HCT116 (cell line): Measurements from ENCODE around the gene PCGF2. TPM values are rescaled to one million over a fixed set of nuclear protein-coding genes. Genes with fewer than 3 reads are reported as not detected.
A peak's percentile ranks its signal among the peaks of the same experiment; 100 is the strongest.

Source experiments
- ATAC-seq: fragments of 200-7000 bp; cut with Tn5 transposase; 2 replicates; pipeline ENCODE4 v1.9.1; 2020; ENCODE audit warnings: mild to moderate bottlenecking, moderate library complexity
- BruUV-seq: library from RNA; stranded (reverse); fragments of 400-500 nt; replicated peaks from 2 replicates; lab custom pipeline; 2021; lab: Mats Ljungman, UMichigan
- CTCF ChIA-PET: fragments of 300-600 bp; sonication (Branson Sonifier 250); formaldehyde crosslinking; loops from one replicate; lab custom pipeline; 2021; ENCODE audit warnings: antibody characterized with exemption; lab: Charles Lee
- POLR2A ChIA-PET: fragments of 300-600, 350-600 bp; sonication (Branson Sonifier 250); formaldehyde crosslinking; loops from one replicate; lab custom pipeline; 2021; ENCODE audit warnings: antibody characterized with exemption; lab: Charles Lee
- RAD21 ChIA-PET, 2 experiments: fragments of 300-600 bp; sonication (Branson Sonifier 250); formaldehyde crosslinking; loops; one replicate each; lab custom pipeline; 2023; ENCODE audit warnings: low total read pairs in 2 of 2; ENCODE audit not compliant: uncharacterized antibody in 2 of 2, unreplicated experiment in 2 of 2, low non-redundant PET in 1 of 2; lab: Charles Lee
- DNase-seq: peaks from one replicate; pipeline ENCODE4 v3.0.0-alpha.2; 2010; ENCODE audit warnings: low read depth, low spot score
- H2AFZ ChIP-seq: fragments of 200-600 bp; shearing (Covaris generic), sonication (generic); 2 replicates; pipeline ENCODE4 v1.6.1; 2017; ENCODE audit warnings: low read depth, mixed run types, mixed read lengths, antibody characterized with exemption, low read length; ENCODE audit not compliant: poor library complexity, severe bottlenecking
- H3K27ac ChIP-seq: 2 replicates; pipeline ENCODE4 v1.5.1; 2012; ENCODE audit warnings: low read depth, low read length
- H3K27me3 ChIP-seq: fragments of 200-600 bp; sonication (generic); 2 replicates; pipeline ENCODE4 v1.6.1; 2016; ENCODE audit warnings: mixed run types, low read length, mixed read lengths; ENCODE audit not compliant: insufficient read depth
- H3K36me3 ChIP-seq, 2 experiments: fragments of 200-500 bp in 1 of 2; fragments of 200-600 bp in 1 of 2; sonication (Bioruptor generic) in 1 of 2; sonication (generic) in 1 of 2; 2 replicates each; pipeline versions ENCODE4 v1.5.1 to v1.6.1; 2014 to 2016; ENCODE audit warnings: low read length in 2 of 2, inconsistent platforms in 1 of 2, mixed read lengths in 1 of 2, mixed run types in 1 of 2; ENCODE audit not compliant: insufficient read depth in 2 of 2, control insufficient read depth in 1 of 2
- H3K4me1 ChIP-seq, 2 experiments: fragments of 200-600 bp in 1 of 2; sonication (generic) in 1 of 2; 2 replicates each; pipeline versions ENCODE4 v1.5.1 to v1.6.1; 2012 to 2017; ENCODE audit warnings: low read length in 2 of 2, inconsistent platforms in 1 of 2, mild to moderate bottlenecking in 1 of 2, mixed read lengths in 1 of 2, mixed run types in 1 of 2, moderate library complexity in 1 of 2; ENCODE audit not compliant: insufficient read depth in 2 of 2, control insufficient read depth in 1 of 2
- H3K4me2 ChIP-seq: fragments of 200-600 bp; sonication (generic); 2 replicates; pipeline ENCODE4 v1.6.1; 2017; ENCODE audit warnings: mixed run types, low read length, mixed read lengths
- H3K4me3 ChIP-seq, 2 experiments: fragments of 200-600 bp in 1 of 2; sonication (generic) in 1 of 2; replicated peaks in 1 of 2; 2 replicates each; pipeline ENCODE4 v1.5.1; 2011 to 2016; ENCODE audit warnings: low read length in 2 of 2, control low read depth in 1 of 2, low read depth in 1 of 2, mild to moderate bottlenecking in 1 of 2, mixed read lengths in 1 of 2, mixed run types in 1 of 2
- H3K79me2 ChIP-seq: fragments of 200-600 bp; sonication (generic); 2 replicates; pipeline ENCODE4 v1.6.1; 2017; ENCODE audit warnings: mild to moderate bottlenecking, mixed run types, low read length, moderate library complexity, mixed read lengths; ENCODE audit not compliant: insufficient read depth
- H3K9ac ChIP-seq: fragments of 200-600 bp; sonication (generic); 2 replicates; pipeline ENCODE4 v1.6.1; 2016; ENCODE audit warnings: low read length, mixed read lengths
- H3K9me2 ChIP-seq: fragments of 200-600 bp; sonication (generic), shearing (Covaris generic); 2 replicates; pipeline ENCODE4 v1.6.1; 2017; ENCODE audit warnings: mixed run types, mild to moderate bottlenecking, moderate library complexity; ENCODE audit not compliant: insufficient read depth
- H3K9me3 ChIP-seq, 2 experiments: fragments of 200-500 bp in 1 of 2; fragments of 200-600 bp in 1 of 2; sonication (Bioruptor generic) in 1 of 2; sonication (generic) in 1 of 2; 2 replicates each; pipeline ENCODE4 v1.6.1; 2014 to 2017; ENCODE audit warnings: low read length in 2 of 2, mixed read lengths in 2 of 2, inconsistent platforms in 1 of 2, low read depth in 1 of 2, mild to moderate bottlenecking in 1 of 2, mixed run types in 1 of 2, moderate library complexity in 1 of 2; ENCODE audit not compliant: control insufficient read depth in 1 of 2, insufficient read depth in 1 of 2
- H4K20me1 ChIP-seq: fragments of 200-600 bp; sonication (generic), shearing (Covaris generic); 2 replicates; pipeline ENCODE4 v1.6.1; 2017; ENCODE audit warnings: mixed run types, mild to moderate bottlenecking, moderate library complexity; ENCODE audit not compliant: insufficient read depth
- ATF3 ChIP-seq: IDR thresholded peaks from 2 replicates; pipeline ENCODE4 v1.6.1; 2012
- CTCF ChIP-seq, 3 experiments: fragments of 200-600 bp in 1 of 3; sonication (generic) in 1 of 3; IDR thresholded peaks in 2 of 3; conservative IDR thresholded peaks in 1 of 3; 2 replicates each; pipeline ENCODE4 v1.5.1; 2012 to 2017; ENCODE audit warnings: low read depth in 2 of 3, low read length in 2 of 3, antibody characterized with exemption in 1 of 3, borderline replicate concordance in 1 of 3, control low read depth in 1 of 3, mild to moderate bottlenecking in 1 of 3, mixed read lengths in 1 of 3, mixed run types in 1 of 3, moderate library complexity in 1 of 3; ENCODE audit not compliant: insufficient read depth in 1 of 3
- EGR1 ChIP-seq: IDR thresholded peaks from 2 replicates; pipeline ENCODE4 v1.6.1; 2012; ENCODE audit warnings: low read depth
- EZH2phosphoT487 ChIP-seq: fragments of 200-600 bp; IDR thresholded peaks from 2 replicates; pipeline ENCODE4 v1.6.1; 2018; ENCODE audit warnings: antibody characterized with exemption, borderline replicate concordance
- JUND ChIP-seq: IDR thresholded peaks from 2 replicates; pipeline ENCODE4 v1.6.1; 2012
- MAX ChIP-seq: IDR thresholded peaks from 2 replicates; pipeline ENCODE4 v1.6.1; 2012
- POLR2A ChIP-seq: IDR thresholded peaks from 2 replicates; pipeline ENCODE4 v1.7.0; 2011; ENCODE audit warnings: borderline replicate concordance; ENCODE audit not compliant: insufficient read depth, insufficient read length; ENCODE audit errors: extremely low read depth
- POLR2AphosphoS5 ChIP-seq: IDR thresholded peaks from 2 replicates; pipeline ENCODE4 v1.6.1; 2011; ENCODE audit warnings: mild to moderate bottlenecking, low read depth, low read length, moderate library complexity
- RAD21 ChIP-seq: IDR thresholded peaks from 2 replicates; pipeline ENCODE4 v1.6.1; 2012; ENCODE audit warnings: low read depth, mild to moderate bottlenecking
- REST ChIP-seq: IDR thresholded peaks from 2 replicates; pipeline ENCODE4 v1.6.1; 2012; ENCODE audit warnings: low read depth
- SIN3A ChIP-seq: IDR thresholded peaks from 2 replicates; pipeline ENCODE4 v1.6.1; 2012; ENCODE audit warnings: low read depth
- SRF ChIP-seq: IDR thresholded peaks from 2 replicates; pipeline ENCODE4 v1.6.1; 2012; ENCODE audit warnings: low read depth
- TCF7L2 ChIP-seq: IDR thresholded peaks from 2 replicates; pipeline ENCODE4 v1.7.0; 2011; ENCODE audit warnings: borderline replicate concordance, inconsistent platforms; ENCODE audit not compliant: insufficient read depth, insufficient read length; ENCODE audit errors: extremely low read depth
- YY1 ChIP-seq: IDR thresholded peaks from 2 replicates; pipeline ENCODE4 v1.6.1; 2011; ENCODE audit warnings: low read length, low read depth, moderate library complexity, mild to moderate bottlenecking; ENCODE audit not compliant: insufficient replicate concordance; ENCODE audit errors: extremely low read depth
- ZBTB33 ChIP-seq: IDR thresholded peaks from 2 replicates; pipeline ENCODE4 v1.6.1; 2011; ENCODE audit warnings: mild to moderate bottlenecking, low read length, moderate library complexity; ENCODE audit not compliant: insufficient replicate concordance; ENCODE audit errors: extremely low read depth
- ZFX ChIP-seq: fragments of 450-650 bp; IDR thresholded peaks from 2 replicates; pipeline ENCODE4 v1.6.1; 2017
- ZNF274 ChIP-seq: fragments of 200-500 bp; sonication (Bioruptor generic); IDR thresholded peaks from 2 replicates; pipeline ENCODE4 v1.6.1; 2014; ENCODE audit warnings: mild to moderate bottlenecking, low read depth, low read length, inconsistent platforms
- intact Hi-C: fragments of 100-400 bp; cut with micrococcal nuclease; formaldehyde crosslinking; loops from 2 replicates; pipeline ENCODE4 v1.10.0; 2022
- total RNA-seq: library from RNA; stranded (reverse); gene quantifications from one replicate; pipeline ENCODE4 v1.2.1, GENCODE V29; 2021; ENCODE audit not compliant: unreplicated experiment

Gene PCGF2
- total RNA-seq, 1 experiment from 2014 or later = 64.6 TPM

GRCh38 chr17:38752308-38753070 lies 4.4 kb upstream of the PCGF2 start, which contains the start of gene PSMB3:
PSMB3 (plus strand) TSS chr17:38752741; CDS start chr17:38752827, 86 bp downstream.
- RAD21 ChIA-PET = interaction anchor here in 1 of 2 experiments (0.6 kb wide), 1 partner anchor 116 kb away, joined by 3 read pairs; no protein-coding TSS in a partner anchor
- Histone ChIP-seq H3K9me3 (no peaks in the 10 kb centered on the region), H3K36me3 (peaks cover 18 to 29% of the 10 kb centered on the region in 2 experiments), H3K9ac (peak within 1 kb of the TSS; percentile 93), H4K20me1 (no peaks in the 10 kb centered on the region), H3K27me3 (no peaks in the 10 kb centered on the region), H3K79me2 (peaks cover 66% of the 10 kb centered on the region), H3K4me2 (peak within 1 kb of the TSS; percentile 94), H3K27ac (peak within 1 kb of the TSS; percentile 100), H3K9me2 (no peaks in the 10 kb centered on the region), H2AFZ (no peak within 1 kb of the TSS), H3K4me3 (peak within 1 kb of the TSS; percentile 99 to 100), H3K4me1 (peaks cover 18 to 46% of the 10 kb centered on the region in 2 experiments)
- POLR2A ChIA-PET = interaction anchor here (0.9 to 2.2 kb wide), 6 partner anchors 44 to 448 kb away, joined by 3 to 6 read pairs (median 4); partner anchors contain the start of genes RPL19 and RPL23
- intact Hi-C loops = loop anchor here (5.0 kb wide), 4 partner anchors 45 to 115 kb away; partner anchors contain the start of genes PIP4K2B and RPL23
- ATAC-seq = peak; percentile 77
- CTCF ChIA-PET = interaction anchor here (0.9 to 2.1 kb wide), 2 partner anchors 17 to 21 kb away, joined by 3 to 11 read pairs; no protein-coding TSS in a partner anchor
- no TSS peak for BruUV-seq
- DNase-seq = peak; percentile 100
- TF ChIP-seq EGR1 = peak; percentile 85
- TF ChIP-seq POLR2AphosphoS5 = peak; percentile 64
- no peak for TF ChIP-seq CTCF (IDR thresholded peaks at IDR 0.05 in 2 of 3, conservative IDR thresholded peaks at IDR 0.05 in 1 of 3; ENCODE audit: borderline replicate concordance in 1 of 3, insufficient read depth in 1 of 3, low read depth in 2 of 3, low read length in 2 of 3)
- TF ChIP-seq SIN3A = peak; percentile 90
- peak; percentile 99 for TF ChIP-seq MAX
- peak; percentile 58 for TF ChIP-seq POLR2A
- TF ChIP-seq ZNF274 = no peak
- no peak for TF ChIP-seq EZH2phosphoT487
- no peak for TF ChIP-seq JUND
- no peak for TF ChIP-seq TCF7L2
- no peak for TF ChIP-seq REST
- TF ChIP-seq YY1 = peak; percentile 81
- TF ChIP-seq ZFX = peak; percentile 44; the same call in 1 of the 2 replicates
- TF ChIP-seq ZBTB33 = peak; percentile 51
- no peak for TF ChIP-seq RAD21
- TF ChIP-seq ATF3 = no peak
- no peak for TF ChIP-seq SRF
